Measurements from ENCODE around the gene ANKRD12. TPM values are rescaled to one million over a fixed set of nuclear protein-coding genes. Genes with fewer than 3 reads are reported as not detected.

Gene ANKRD12
- total RNA-seq, 1 experiment from 2014 or later: 19.1 TPM

- Histone ChIP-seq H3K9ac (ENCODE audit: low read length) (no peak overlapping the region), H2AFZ (ENCODE audit: low read length) (no peak overlapping the region), H3K4me3 (ENCODE audit: low read length) (no peak overlapping the region), H3K4me1 (ENCODE audit: insufficient read depth, low read length) (peaks cover 43% of the 10 kb centered on the region), H3F3A (ENCODE audit: low read length, unreplicated experiment) (no peaks in the 10 kb centered on the region), H3K9me2 (replicated peaks; ENCODE audit: low read length) (no peaks in the 10 kb centered on the region), H3K27me3 (ENCODE audit: low read length) (no peaks in the 10 kb centered on the region), H3K79me2 (ENCODE audit: low read length) (no peaks in the 10 kb centered on the region), H4K20me1 (ENCODE audit: low read length) (no peaks in the 10 kb centered on the region), H3K4me2 (ENCODE audit: low read length) (no peak overlapping the region), H3K9me3 (ENCODE audit: low read length) (no peaks in the 10 kb centered on the region), H3K27ac (ENCODE audit: low read length) (no peak overlapping the region), H3K36me3 (ENCODE audit: low read depth, low read length) (no peaks in the 10 kb centered on the region)
- POLR2A ChIA-PET (ENCODE audit: unreplicated experiment): no interaction called here
- CTCF ChIA-PET: no interaction called here
- DNase-seq (no peak), ATAC-seq (no peak)
- no peak for TF ChIP-seq EZH2phosphoT487 (IDR thresholded peaks at IDR 0.05; ENCODE audit: borderline replicate concordance, low read length)
- no peak for TF ChIP-seq CTCF (conservative IDR thresholded peaks at IDR 0.05; ENCODE audit: low read depth, low read length)
- TF ChIP-seq EZH2 (IDR thresholded peaks at IDR 0.05; ENCODE audit: low read length, unreplicated experiment): no peak
- intact Hi-C loops (cut with micrococcal nuclease): no loop called here
- BruUV-seq (replicated peaks): no TSS peak
Measured at GRCh38 chr18:9097349-9097748, 39.2 kb upstream of the ANKRD12 start.

GRCh38 chr18:9100796-9101195, 35.8 kb upstream of the ANKRD12 start:
- DNase-seq (peak; percentile 55), ATAC-seq (no peak)
- Histone ChIP-seq H3K4me2 (ENCODE audit: low read length) (peak overlapping the region; percentile 29), H3K9me3 (ENCODE audit: low read length) (no peaks in the 10 kb centered on the region), H3K9ac (ENCODE audit: low read length) (no peak overlapping the region), H3K36me3 (ENCODE audit: low read depth, low read length) (peaks cover 4% of the 10 kb centered on the region; the same call in 1 of the 2 replicates), H4K20me1 (ENCODE audit: low read length) (peaks cover 19% of the 10 kb centered on the region), H3F3A (ENCODE audit: low read length, unreplicated experiment) (no peaks in the 10 kb centered on the region), H3K27me3 (ENCODE audit: low read length) (no peaks in the 10 kb centered on the region), H2AFZ (ENCODE audit: low read length) (no peak overlapping the region; the same call in 1 of the 2 replicates), H3K9me2 (replicated peaks; ENCODE audit: low read length) (no peaks in the 10 kb centered on the region), H3K4me3 (ENCODE audit: low read length) (no peak overlapping the region), H3K4me1 (ENCODE audit: insufficient read depth, low read length) (peaks cover 38% of the 10 kb centered on the region), H3K27ac (ENCODE audit: low read length) (no peak overlapping the region), H3K79me2 (ENCODE audit: low read length) (peaks cover 33% of the 10 kb centered on the region)
- intact Hi-C loops (cut with micrococcal nuclease): no loop called here
- no TSS peak for BruUV-seq (replicated peaks)
- POLR2A ChIA-PET (ENCODE audit: unreplicated experiment): no interaction called here
- CTCF ChIA-PET: no interaction called here
- TF ChIP-seq EZH2phosphoT487 (IDR thresholded peaks at IDR 0.05; ENCODE audit: borderline replicate concordance, low read length) (no peak), EZH2 (IDR thresholded peaks at IDR 0.05; ENCODE audit: low read length, unreplicated experiment) (no peak), CTCF (conservative IDR thresholded peaks at IDR 0.05; ENCODE audit: low read depth, low read length) (no peak)

GRCh38 chr18:9101730-9102507, 34.7 kb upstream of the ANKRD12 start:
- Histone ChIP-seq H3F3A (ENCODE audit: low read length, unreplicated experiment) (no peaks in the 10 kb centered on the region), H3K9ac (ENCODE audit: low read length) (peak overlapping the region; percentile 97), H3K9me3 (ENCODE audit: low read length) (no peaks in the 10 kb centered on the region), H3K4me2 (ENCODE audit: low read length) (peak overlapping the region; percentile 91), H2AFZ (ENCODE audit: low read length) (peak overlapping the region; percentile 92), H3K4me3 (ENCODE audit: low read length) (peak overlapping the region; percentile 73), H3K9me2 (replicated peaks; ENCODE audit: low read length) (no peaks in the 10 kb centered on the region), H3K27ac (ENCODE audit: low read length) (peak overlapping the region; percentile 67), H3K27me3 (ENCODE audit: low read length) (no peaks in the 10 kb centered on the region), H3K36me3 (ENCODE audit: low read depth, low read length) (peaks cover 7% of the 10 kb centered on the region; the same call in 1 of the 2 replicates), H3K4me1 (ENCODE audit: insufficient read depth, low read length) (peaks cover 47% of the 10 kb centered on the region), H3K79me2 (ENCODE audit: low read length) (peaks cover 44% of the 10 kb centered on the region), H4K20me1 (ENCODE audit: low read length) (peaks cover 30% of the 10 kb centered on the region)
- TSS peak; percentile 80 for BruUV-seq (replicated peaks)
- TF ChIP-seq EZH2 (IDR thresholded peaks at IDR 0.05; ENCODE audit: low read length, unreplicated experiment) (no peak), EZH2phosphoT487 (IDR thresholded peaks at IDR 0.05; ENCODE audit: borderline replicate concordance, low read length) (no peak), CTCF (conservative IDR thresholded peaks at IDR 0.05; ENCODE audit: low read depth, low read length) (no peak)
- DNase-seq: peak; percentile 42
- intact Hi-C loops (cut with micrococcal nuclease): loop anchor here (1.0 kb wide), 1 partner anchor 8 kb away; no protein-coding TSS in a partner anchor
- peak; percentile 3 for ATAC-seq
- POLR2A ChIA-PET (ENCODE audit: unreplicated experiment): interaction anchor here (0.6 to 0.7 kb wide), 2 partner anchors 79 to 117 kb away, joined by 3 to 14 read pairs; no protein-coding TSS in a partner anchor
- CTCF ChIA-PET: no interaction called here
